Keratinocyte (primary cell): ENCODE measurements around the gene GMCL1. TPM values are rescaled to one million over a fixed set of nuclear protein-coding genes. Genes with fewer than 3 reads are reported as not detected.
"Not testable (repeated sequence)": the region's sequence is repeated elsewhere in the genome, so short reads cannot be mapped to it uniquely, and the experiment has no call there.

ENCODE experiments used
- DNase-seq: peaks from one replicate; pipeline ENCODE4 v3.0.0-alpha.2; 2011; ENCODE audit warnings: low read depth, missing footprints, low spot score
- FAIRE-seq: peaks from 2 replicates; lab custom pipeline; 2011; peaks lifted over from hg19 to GRCh38; lab: Jason Lieb, UNC
- H2AFZ ChIP-seq: 2 replicates; pipeline ENCODE4 v1.6.0; 2012; ENCODE audit warnings: low read length, control low read depth, inconsistent platforms; ENCODE audit not compliant: control insufficient read depth
- H3K27ac ChIP-seq: 2 replicates; pipeline ENCODE4 v1.5.1; 2011; ENCODE audit warnings: low read length; ENCODE audit not compliant: control insufficient read depth, insufficient read depth
- H3K27me3 ChIP-seq: 3 replicates; pipeline ENCODE4 v1.6.0; 2011; ENCODE audit warnings: low read length; ENCODE audit not compliant: control insufficient read depth, insufficient read depth; ENCODE audit errors: extremely low read depth
- H3K36me3 ChIP-seq, 2 experiments: 2 replicates in 1 of 2; 3 replicates in 1 of 2; pipeline ENCODE4 v1.5.1; 2011; ENCODE audit warnings: low read length in 2 of 2, mild to moderate bottlenecking in 1 of 2; ENCODE audit not compliant: control insufficient read depth in 2 of 2, insufficient read depth in 2 of 2; ENCODE audit errors: extremely low read depth in 1 of 2
- H3K4me1 ChIP-seq: 3 replicates; pipeline ENCODE4 v1.5.1; 2011; ENCODE audit warnings: low read length; ENCODE audit not compliant: control insufficient read depth, insufficient read depth; ENCODE audit errors: extremely low read depth
- H3K4me2 ChIP-seq: 3 replicates; pipeline ENCODE4 v1.6.0; 2011; ENCODE audit warnings: low read depth, low read length; ENCODE audit not compliant: control insufficient read depth, insufficient read depth; ENCODE audit errors: extremely low read depth
- H3K4me3 ChIP-seq, 3 experiments: fragments of 200-600 bp in 1 of 3; sonication (generic) in 1 of 3; 2 replicates in 2 of 3; 3 replicates in 1 of 3; pipeline ENCODE4 v1.5.1; 2011 to 2016; ENCODE audit warnings: low read length in 3 of 3, mild to moderate bottlenecking in 3 of 3, control low read depth in 2 of 3, inconsistent platforms in 1 of 3, low read depth in 1 of 3, mixed read lengths in 1 of 3, mixed run types in 1 of 3, moderate library complexity in 1 of 3; ENCODE audit not compliant: control insufficient read depth in 2 of 3, insufficient read depth in 2 of 3; ENCODE audit errors: extremely low read depth in 1 of 3
- H3K79me2 ChIP-seq: 2 replicates; pipeline ENCODE4 v1.6.0; 2012; ENCODE audit warnings: low read length; ENCODE audit not compliant: control insufficient read depth, insufficient read depth
- H3K9ac ChIP-seq: 3 replicates; pipeline ENCODE4 v1.6.0; 2011; ENCODE audit warnings: low read length; ENCODE audit not compliant: control insufficient read depth, insufficient read depth; ENCODE audit errors: extremely low read depth
- H3K9me1 ChIP-seq: 3 replicates; pipeline ENCODE4 v1.6.0; 2011; ENCODE audit warnings: low read length; ENCODE audit not compliant: control insufficient read depth, insufficient read depth; ENCODE audit errors: extremely low read depth
- H3K9me3 ChIP-seq: 2 replicates; pipeline ENCODE4 v1.5.1; 2012; ENCODE audit warnings: low read depth, low read length; ENCODE audit not compliant: control insufficient read depth
- H4K20me1 ChIP-seq: 3 replicates; pipeline ENCODE4 v1.6.0; 2011; ENCODE audit warnings: low read length; ENCODE audit not compliant: control insufficient read depth, insufficient read depth; ENCODE audit errors: extremely low read depth
- EZH2 ChIP-seq: IDR thresholded peaks from one replicate; pipeline ENCODE4 v1.6.1; 2012; ENCODE audit warnings: inconsistent platforms, mild to moderate bottlenecking, low read length, moderate library complexity
- dilution Hi-C: fragments of 300-500 bp; cut with MboI; formaldehyde crosslinking; loops from one replicate; pipeline ENCODE4 v1.7.0; 2020; ENCODE audit warnings: low sequenced_read_pairs; ENCODE audit not compliant: extremely low pct_ligation_motif_present
- polyA plus RNA-seq, 5 experiments: library from polyadenylated mRNA; depleted of rRNA in 3 of 5; stranded (reverse) in 3 of 5; stranded (forward) in 1 of 5; unstranded in 1 of 5; fragments of >200 nt; gene quantifications; 1 replicate in 1 of 5; 2 replicates in 3 of 5; 3 replicates in 1 of 5; pipeline versions ENCODE4 v1.2.1 to v1.2.3, GENCODE V29; 2011 to 2012; ENCODE audit warnings: missing spikeins in 2 of 5, low read depth in 1 of 5, low replicate concordance in 1 of 5
- TF ChIP-seq, protein P1 (sequence below), 3 experiments: IDR thresholded peaks in 1 of 3; conservative IDR thresholded peaks in 1 of 3; optimal IDR thresholded peaks in 1 of 3; 2 replicates in 2 of 3; 3 replicates in 1 of 3; pipeline versions ENCODE3 to v1.5.1; 2011; ENCODE audit warnings: low read length in 3 of 3, mild to moderate bottlenecking in 3 of 3, moderate library complexity in 2 of 3, control low read depth in 1 of 3, inconsistent platforms in 1 of 3; ENCODE audit not compliant: insufficient read depth in 2 of 3; ENCODE audit errors: extremely low read depth in 1 of 3

Gene GMCL1
- polyA plus RNA-seq, 1 donor (not counting 4 experiments of a cell fraction or from before 2014, with no cell fraction given) = 7.5 TPM

DNA sequence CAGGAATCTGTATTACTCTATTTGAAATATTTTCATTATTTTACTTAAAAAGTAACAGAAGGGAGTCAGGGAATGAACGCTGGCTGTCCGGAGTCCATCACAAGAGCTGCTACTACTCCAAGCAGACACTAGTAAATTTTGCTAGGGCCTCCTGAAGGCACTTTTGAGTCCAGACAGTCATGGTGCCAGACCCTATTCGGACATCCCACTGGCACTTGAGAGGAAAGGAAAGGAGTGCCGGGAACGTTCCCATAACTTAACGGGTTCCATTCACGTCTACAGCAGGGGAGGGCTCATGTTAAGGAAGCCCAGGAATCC lies 563 bp upstream of the GMCL1 start:
- H3K27ac ChIP-seq = peak overlapping the region; percentile 94
- peak; percentile 13 for DNase-seq

DNA sequence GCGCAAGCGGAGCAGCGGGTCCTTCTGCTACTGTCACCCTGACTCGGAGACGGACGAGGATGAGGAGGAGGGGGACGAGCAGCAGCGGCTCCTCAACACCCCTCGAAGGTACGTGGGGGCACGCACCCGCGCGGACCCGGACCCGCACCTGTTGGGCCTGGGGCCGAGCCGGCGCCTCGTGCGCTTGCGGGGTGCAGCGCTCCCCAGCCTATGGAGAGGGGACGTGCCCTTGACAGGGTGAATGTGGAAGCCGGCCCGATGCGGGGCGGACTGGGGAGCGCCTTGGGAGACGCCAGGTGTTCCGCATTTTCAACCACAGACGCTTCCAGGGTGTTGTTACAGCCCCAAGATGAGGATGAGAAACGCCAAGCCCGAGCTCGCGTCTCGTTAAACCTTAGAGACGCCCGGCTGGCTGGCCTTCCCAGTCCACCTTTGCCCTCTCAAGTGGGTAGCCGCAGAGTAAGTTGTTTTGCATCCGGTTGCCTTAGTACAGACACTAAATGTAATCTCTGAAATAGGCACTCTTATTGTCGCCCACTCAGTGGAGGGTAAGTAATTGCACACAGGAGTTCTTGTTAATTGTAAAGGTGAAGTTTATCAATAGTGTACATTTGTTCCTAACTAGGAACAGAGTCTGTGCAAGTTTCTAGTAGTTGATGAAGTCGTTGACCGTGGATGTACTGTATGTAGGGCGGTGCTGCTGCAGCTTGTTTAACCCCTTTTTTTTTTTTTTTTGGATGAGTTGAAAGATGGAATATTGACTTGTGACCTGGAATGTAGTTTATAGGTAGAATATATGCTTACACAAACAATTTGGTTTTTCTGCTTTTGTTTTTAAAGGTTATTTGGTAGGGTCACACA lies 815 bp downstream of the GMCL1 start:
- no peak for DNase-seq
- H3K27ac ChIP-seq = peak overlapping the region; percentile 29

More for the DNA sequence above, 563 bp upstream of the GMCL1 start:
- H3K4me1 ChIP-seq = peaks cover 15% of the 10 kb centered on the region
- H3K4me3 ChIP-seq = peak overlapping the region; percentile 72 to 88 (median 83)
- peak overlapping the region; percentile 96 for H3K4me2 ChIP-seq
- no peaks in the 10 kb centered on the region for H3K36me3 ChIP-seq
- H2AFZ ChIP-seq = peak overlapping the region; percentile 88
- dilution Hi-C loops = no loop called here
- H4K20me1 ChIP-seq = no peaks in the 10 kb centered on the region
- H3K27me3 ChIP-seq = no peaks in the 10 kb centered on the region
- no peaks in the 10 kb centered on the region for H3K9me1 ChIP-seq
- TF ChIP-seq, protein P1, sequence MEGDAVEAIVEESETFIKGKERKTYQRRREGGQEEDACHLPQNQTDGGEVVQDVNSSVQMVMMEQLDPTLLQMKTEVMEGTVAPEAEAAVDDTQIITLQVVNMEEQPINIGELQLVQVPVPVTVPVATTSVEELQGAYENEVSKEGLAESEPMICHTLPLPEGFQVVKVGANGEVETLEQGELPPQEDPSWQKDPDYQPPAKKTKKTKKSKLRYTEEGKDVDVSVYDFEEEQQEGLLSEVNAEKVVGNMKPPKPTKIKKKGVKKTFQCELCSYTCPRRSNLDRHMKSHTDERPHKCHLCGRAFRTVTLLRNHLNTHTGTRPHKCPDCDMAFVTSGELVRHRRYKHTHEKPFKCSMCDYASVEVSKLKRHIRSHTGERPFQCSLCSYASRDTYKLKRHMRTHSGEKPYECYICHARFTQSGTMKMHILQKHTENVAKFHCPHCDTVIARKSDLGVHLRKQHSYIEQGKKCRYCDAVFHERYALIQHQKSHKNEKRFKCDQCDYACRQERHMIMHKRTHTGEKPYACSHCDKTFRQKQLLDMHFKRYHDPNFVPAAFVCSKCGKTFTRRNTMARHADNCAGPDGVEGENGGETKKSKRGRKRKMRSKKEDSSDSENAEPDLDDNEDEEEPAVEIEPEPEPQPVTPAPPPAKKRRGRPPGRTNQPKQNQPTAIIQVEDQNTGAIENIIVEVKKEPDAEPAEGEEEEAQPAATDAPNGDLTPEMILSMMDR (optimal IDR thresholded peaks at IDR 0.05 in 1 of 3, IDR thresholded peaks at IDR 0.05 in 1 of 3, conservative IDR thresholded peaks at IDR 0.05 in 1 of 3; ENCODE audit: extremely low read depth in 1 of 3, insufficient read depth in 2 of 3, low read length in 3 of 3) = no peak
- no peak for TF ChIP-seq EZH2
- H3K79me2 ChIP-seq = peaks cover 18% of the 10 kb centered on the region
- peak overlapping the region; percentile 92 for H3K9ac ChIP-seq
- H3K9me3 ChIP-seq = no peaks in the 10 kb centered on the region
- no peak for FAIRE-seq

DNA sequence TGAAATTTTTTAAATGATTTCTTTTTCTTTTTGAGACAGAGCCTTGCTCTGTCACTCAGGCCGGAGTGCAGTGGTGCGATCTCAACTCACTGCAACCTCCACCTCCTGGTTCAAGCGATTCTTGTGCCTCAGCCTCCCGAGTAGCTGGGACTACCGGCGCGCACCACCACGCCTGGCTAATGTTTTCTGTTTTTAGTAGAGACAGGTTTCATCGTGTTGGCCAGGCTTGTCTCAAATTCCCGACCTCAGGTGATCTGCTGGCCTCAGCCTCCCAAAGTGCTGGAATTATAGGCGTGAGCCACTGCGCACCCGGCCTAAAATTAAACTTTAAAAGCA lies 1.4 kb downstream of the GMCL1 start:
- H3K27ac ChIP-seq, H2AFZ ChIP-seq, H3K9ac ChIP-seq, FAIRE-seq, H4K20me1 ChIP-seq, H3K9me3 ChIP-seq, DNase-seq, H3K36me3 ChIP-seq, dilution Hi-C loops, H3K9me1 ChIP-seq, H3K27me3 ChIP-seq: not testable (repeated sequence)
- Histone ChIP-seq H3K4me3 (peak overlapping the region; percentile 72 to 88 (median 83)), H3K4me2 (peak overlapping the region; percentile 84), H3K79me2 (peaks cover 18% of the 10 kb centered on the region), H3K4me1 (peaks cover 15% of the 10 kb centered on the region)

More for the DNA sequence above, 815 bp downstream of the GMCL1 start:
- peak overlapping the region; percentile 84 for H3K4me2 ChIP-seq
- no peaks in the 10 kb centered on the region for H4K20me1 ChIP-seq
- FAIRE-seq = no peak
- TF ChIP-seq EZH2 = no peak
- TF ChIP-seq, protein P1 (optimal IDR thresholded peaks at IDR 0.05 in 1 of 3, IDR thresholded peaks at IDR 0.05 in 1 of 3, conservative IDR thresholded peaks at IDR 0.05 in 1 of 3; ENCODE audit: extremely low read depth in 1 of 3, insufficient read depth in 2 of 3, low read length in 3 of 3) = no peak
- no peaks in the 10 kb centered on the region for H3K27me3 ChIP-seq
- dilution Hi-C loops = no loop called here
- peak overlapping the region; percentile 72 to 88 (median 83) for H3K4me3 ChIP-seq
- peak overlapping the region; percentile 92 for H3K9ac ChIP-seq
- H3K9me1 ChIP-seq = no peaks in the 10 kb centered on the region
- H3K9me3 ChIP-seq = no peaks in the 10 kb centered on the region
- peaks cover 18% of the 10 kb centered on the region for H3K79me2 ChIP-seq
- H3K36me3 ChIP-seq = no peaks in the 10 kb centered on the region
- H2AFZ ChIP-seq = peak overlapping the region; percentile 89
- peaks cover 15% of the 10 kb centered on the region for H3K4me1 ChIP-seq
